ENCODE data around the gene SYT2. TPM values are rescaled to one million over a fixed set of nuclear protein-coding genes. Genes with fewer than 3 reads are reported as not detected.

The SYT2 gene
- total and polyA plus RNA-seq, 2 of the 13 experiments (the other 11 are each of a cell fraction or from before 2014, with no cell fraction given), result not detected

DNA sequence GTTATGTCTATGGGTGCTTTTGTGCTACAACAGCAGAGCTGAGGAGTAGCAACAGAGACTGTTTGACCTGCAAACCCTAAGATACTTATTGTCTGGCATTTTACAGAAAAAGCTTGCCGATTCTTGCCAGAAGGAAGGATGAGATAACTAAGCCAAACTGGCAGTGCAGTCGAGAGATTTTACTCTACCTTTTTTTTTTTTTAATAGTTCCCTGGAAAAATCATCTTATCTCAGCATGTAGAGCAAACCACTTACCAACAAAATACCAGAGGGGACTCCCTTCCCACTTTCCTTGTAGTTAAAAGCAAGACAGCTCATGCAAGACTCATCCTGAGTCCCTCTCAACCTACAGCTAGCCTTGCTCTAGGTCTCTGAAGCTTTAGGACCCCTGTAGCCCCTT is 132.9 kb downstream of the SYT2 start:
- TF ChIP-seq KLF12 (CRISPR knock-in tag; IDR thresholded peaks at IDR 0.05; ENCODE audit: borderline replicate concordance) (no peak), ZNF556 (CRISPR knock-in tag; IDR thresholded peaks at IDR 0.05; ENCODE audit: borderline replicate concordance) (no peak), ZNF317 (CRISPR knock-in tag; IDR thresholded peaks at IDR 0.05) (no peak)
- TF ChIP-seq, protein P1, sequence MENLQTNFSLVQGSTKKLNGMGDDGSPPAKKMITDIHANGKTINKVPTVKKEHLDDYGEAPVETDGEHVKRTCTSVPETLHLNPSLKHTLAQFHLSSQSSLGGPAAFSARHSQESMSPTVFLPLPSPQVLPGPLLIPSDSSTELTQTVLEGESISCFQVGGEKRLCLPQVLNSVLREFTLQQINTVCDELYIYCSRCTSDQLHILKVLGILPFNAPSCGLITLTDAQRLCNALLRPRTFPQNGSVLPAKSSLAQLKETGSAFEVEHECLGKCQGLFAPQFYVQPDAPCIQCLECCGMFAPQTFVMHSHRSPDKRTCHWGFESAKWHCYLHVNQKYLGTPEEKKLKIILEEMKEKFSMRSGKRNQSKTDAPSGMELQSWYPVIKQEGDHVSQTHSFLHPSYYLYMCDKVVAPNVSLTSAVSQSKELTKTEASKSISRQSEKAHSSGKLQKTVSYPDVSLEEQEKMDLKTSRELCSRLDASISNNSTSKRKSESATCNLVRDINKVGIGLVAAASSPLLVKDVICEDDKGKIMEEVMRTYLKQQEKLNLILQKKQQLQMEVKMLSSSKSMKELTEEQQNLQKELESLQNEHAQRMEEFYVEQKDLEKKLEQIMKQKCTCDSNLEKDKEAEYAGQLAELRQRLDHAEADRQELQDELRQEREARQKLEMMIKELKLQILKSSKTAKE (CRISPR knock-in tag; IDR thresholded peaks at IDR 0.05; ENCODE audit: borderline replicate concordance), result no peak
- Histone ChIP-seq H3K4me1 (ENCODE audit: insufficient read depth, low read length) (peaks cover 22% of the 10 kb centered on the region), H3K9ac (ENCODE audit: insufficient read depth, low read depth, low read length) (no peak overlapping the region), H3K4me2 (ENCODE audit: low read depth, low read length) (no peak overlapping the region), H3K4me3 (replicated peaks in 1 of 3; ENCODE audit: insufficient read depth in 1 of 3, low read depth in 2 of 3, low read length in 3 of 3) (no peak overlapping the region), H3K36me3 (replicated peaks in 1 of 2; ENCODE audit: control insufficient read depth in 1 of 2, insufficient read depth in 2 of 2, low read length in 2 of 2) (peaks cover 2 to 23% of the 10 kb centered on the region in 2 experiments; a peak in 3 of 5 replicates), H3K27me3 (ENCODE audit: control insufficient read depth in 1 of 2, insufficient read depth in 2 of 2, low read length in 2 of 2) (no peaks in the 10 kb centered on the region), H4K20me1 (ENCODE audit: insufficient read depth, low read length) (no peaks in the 10 kb centered on the region), H3K9me3 (ENCODE audit: low read length) (no peaks in the 10 kb centered on the region), H3K79me2 (ENCODE audit: insufficient read depth, low read length) (no peaks in the 10 kb centered on the region), H2AFZ (ENCODE audit: low read length) (no peak overlapping the region), H3K27ac (ENCODE audit: extremely low read length, insufficient read depth, low read length) (no peak overlapping the region)
- ChIA-PET CTCF (ENCODE audit: low intra/inter-chr PET ratio, low total read pairs) (no interaction called here), POLR2A (no interaction called here)
- intact Hi-C loops (cut with micrococcal nuclease; ENCODE audit: unreplicated experiment) (no loop called here), in situ Hi-C loops (cut with HindIII; ENCODE audit: extremely low pct_ligation_motif_present, low pct_unique_long_range_greater_than_20kb) (no loop called here)
- FAIRE-seq (no peak), ATAC-seq (no peak), DNase-seq (ENCODE audit: low spot score) (no peak)
- 93% methylated on average over 2 of the region's 2 CpGs for WGBS (ENCODE audit: low lambda C conversion rate)
- BruUV-seq (replicated peaks), result no TSS peak

GRCh38 chr1:202576816-202577215 is 133.4 kb downstream of the SYT2 start:
- Histone ChIP-seq H3K79me2 (ENCODE audit: insufficient read depth, low read length) (no peaks in the 10 kb centered on the region), H3K4me2 (ENCODE audit: low read depth, low read length) (no peak overlapping the region), H3K4me1 (ENCODE audit: insufficient read depth, low read length) (peaks cover 22% of the 10 kb centered on the region), H3K9ac (ENCODE audit: insufficient read depth, low read depth, low read length) (no peak overlapping the region), H3K27me3 (ENCODE audit: control insufficient read depth in 1 of 2, insufficient read depth in 2 of 2, low read length in 2 of 2) (no peaks in the 10 kb centered on the region), H3K9me3 (ENCODE audit: low read length) (no peaks in the 10 kb centered on the region), H3K4me3 (replicated peaks in 1 of 3; ENCODE audit: insufficient read depth in 1 of 3, low read depth in 2 of 3, low read length in 3 of 3) (no peak overlapping the region), H3K36me3 (replicated peaks in 1 of 2; ENCODE audit: control insufficient read depth in 1 of 2, insufficient read depth in 2 of 2, low read length in 2 of 2) (peaks cover 2 to 21% of the 10 kb centered on the region in 2 experiments; a peak in 3 of 5 replicates), H2AFZ (ENCODE audit: low read length) (no peak overlapping the region), H3K27ac (ENCODE audit: extremely low read length, insufficient read depth, low read length) (no peak overlapping the region), H4K20me1 (ENCODE audit: insufficient read depth, low read length) (no peaks in the 10 kb centered on the region)
- WGBS (ENCODE audit: low lambda C conversion rate), result 17% methylated on average over 1 of the region's 1 CpG
- FAIRE-seq (peak; percentile 48), ATAC-seq (peak; percentile 79), DNase-seq (ENCODE audit: low spot score) (peak; percentile 70)
- ChIA-PET POLR2A (no interaction called here), CTCF (ENCODE audit: low intra/inter-chr PET ratio, low total read pairs) (no interaction called here)
- intact Hi-C loops (cut with micrococcal nuclease; ENCODE audit: unreplicated experiment), result no loop called here
- in situ Hi-C loops (cut with HindIII; ENCODE audit: extremely low pct_ligation_motif_present, low pct_unique_long_range_greater_than_20kb), result no loop called here
- no TSS peak for BruUV-seq (replicated peaks)
- TF ChIP-seq ETV5 (CRISPR knock-in tag; IDR thresholded peaks at IDR 0.05; ENCODE audit: borderline replicate concordance) (no peak), PHB2 (IDR thresholded peaks at IDR 0.05; ENCODE audit: partially characterized antibody) (no peak), ZBTB7B (CRISPR knock-in tag; IDR thresholded peaks at IDR 0.05) (no peak), ZNF121 (CRISPR knock-in tag; IDR thresholded peaks at IDR 0.05) (no peak), ZSCAN9 (CRISPR knock-in tag; IDR thresholded peaks at IDR 0.05; ENCODE audit: borderline replicate concordance) (no peak), HBP1 (CRISPR knock-in tag; IDR thresholded peaks at IDR 0.05; ENCODE audit: low read depth) (no peak), ZMYM3 (CRISPR knock-in tag; IDR thresholded peaks at IDR 0.05) (no peak), ZNF234 (CRISPR knock-in tag; conservative IDR thresholded peaks at IDR 0.05) (no peak)
- TF ChIP-seq, protein P2, sequence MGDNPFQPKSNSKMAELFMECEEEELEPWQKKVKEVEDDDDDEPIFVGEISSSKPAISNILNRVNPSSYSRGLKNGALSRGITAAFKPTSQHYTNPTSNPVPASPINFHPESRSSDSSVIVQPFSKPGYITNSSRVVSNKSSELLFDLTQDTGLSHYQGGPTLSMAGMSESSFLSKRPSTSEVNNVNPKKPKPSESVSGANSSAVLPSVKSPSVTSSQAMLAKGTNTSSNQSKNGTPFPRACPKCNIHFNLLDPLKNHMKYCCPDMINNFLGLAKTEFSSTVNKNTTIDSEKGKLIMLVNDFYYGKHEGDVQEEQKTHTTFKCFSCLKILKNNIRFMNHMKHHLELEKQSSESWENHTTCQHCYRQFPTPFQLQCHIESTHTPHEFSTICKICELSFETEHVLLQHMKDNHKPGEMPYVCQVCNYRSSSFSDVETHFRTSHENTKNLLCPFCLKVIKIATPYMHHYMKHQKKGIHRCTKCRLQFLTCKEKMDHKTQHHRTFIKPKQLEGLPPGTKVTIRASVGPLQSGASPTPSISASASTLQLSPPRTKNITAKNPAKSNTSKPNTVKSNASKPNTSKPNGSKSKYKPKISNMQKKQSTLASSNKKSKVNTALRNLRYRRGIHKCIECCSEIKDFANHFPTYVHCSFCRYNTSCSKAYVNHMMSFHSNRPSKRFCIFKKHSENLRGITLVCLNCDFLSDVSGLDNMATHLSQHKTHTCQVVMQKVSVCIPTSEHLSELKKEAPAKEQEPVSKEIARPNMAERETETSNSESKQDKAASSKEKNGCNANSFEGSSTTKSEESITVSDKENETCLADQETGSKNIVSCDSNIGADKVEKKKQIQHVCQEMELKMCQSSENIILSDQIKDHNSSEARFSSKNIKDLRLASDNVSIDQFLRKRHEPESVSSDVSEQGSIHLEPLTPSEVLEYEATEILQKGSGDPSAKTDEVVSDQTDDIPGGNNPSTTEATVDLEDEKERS (CRISPR knock-in tag; IDR thresholded peaks at IDR 0.05), result no peak
